ENCODE results near the gene ACTL7A.

DNA sequence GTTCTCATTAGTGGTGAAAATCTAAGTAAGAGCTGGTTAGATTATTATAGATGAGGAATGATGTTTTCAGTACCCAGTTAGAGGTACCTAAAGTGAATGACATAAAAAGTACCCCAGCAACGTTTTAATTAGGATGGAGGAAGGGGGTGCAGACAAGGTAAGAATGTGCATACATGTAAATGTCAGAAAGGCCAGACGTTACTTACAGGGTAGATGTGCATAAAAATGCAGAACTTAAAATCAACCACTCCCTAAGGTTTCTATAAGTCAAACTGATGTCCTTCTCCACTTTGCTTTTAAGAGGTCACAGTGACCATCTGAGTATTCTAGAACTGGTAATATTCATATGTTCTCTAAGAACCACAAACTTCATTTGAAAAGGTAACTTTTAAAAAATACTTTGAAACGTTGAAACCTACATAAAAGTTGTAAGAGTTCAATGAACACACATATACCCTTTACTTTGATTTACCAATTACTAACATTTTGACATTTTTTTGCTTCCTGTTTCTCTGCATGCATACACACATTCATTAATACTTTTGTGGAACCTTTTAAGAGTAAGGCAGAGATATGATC lies 18.8 kb downstream of the ACTL7A start:
- TF ChIP-seq YY1 (IDR thresholded peaks at IDR 0.05; ENCODE audit: insufficient read depth, insufficient read length) (no peak), SUZ12 (IDR thresholded peaks at IDR 0.05; ENCODE audit: extremely low read depth, insufficient read depth, insufficient read length) (no peak), ZNF274 (IDR thresholded peaks at IDR 0.05; ENCODE audit: low read depth, low read length) (no peak)
